ENCODE data around the gene FGF19.

DNA sequence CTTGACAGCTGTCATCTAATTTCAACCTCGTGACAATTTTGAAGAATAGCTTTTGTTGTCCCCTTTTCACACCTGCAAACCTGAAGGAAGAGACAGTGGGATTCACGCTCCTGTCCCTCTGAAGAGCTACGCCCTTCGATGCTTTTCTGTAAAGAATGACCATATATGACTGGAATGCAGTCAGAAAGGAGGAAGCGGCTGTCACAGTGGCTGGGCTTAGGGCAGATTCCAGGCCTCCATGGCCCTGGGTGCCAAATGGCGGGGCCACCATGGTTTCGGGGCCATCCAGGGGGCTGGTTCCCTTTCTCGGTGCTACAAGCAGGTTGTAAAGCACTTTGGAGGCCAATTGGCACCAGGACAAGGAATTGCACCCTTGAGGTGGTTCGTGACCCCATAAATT, 22.2 kb upstream of the FGF19 start:
- no peak for TF ChIP-seq RFX5 (IDR thresholded peaks at IDR 0.05; ENCODE audit: low read depth, low read length)
- TF ChIP-seq BCLAF1 (IDR thresholded peaks at IDR 0.05; ENCODE audit: borderline replicate concordance in 1 of 2, control insufficient read depth in 1 of 2, low read depth in 2 of 2, low read length in 1 of 2) = no peak
- TF ChIP-seq ZNF609 (CRISPR knock-in tag; IDR thresholded peaks at IDR 0.05; ENCODE audit: borderline replicate concordance) = no peak
- TF ChIP-seq FOXK1 (CRISPR knock-in tag; IDR thresholded peaks at IDR 0.05; ENCODE audit: borderline replicate concordance) = no peak
- no peak for TF ChIP-seq GATAD2B (IDR thresholded peaks at IDR 0.05; ENCODE audit: borderline replicate concordance)
- TF ChIP-seq, protein P1, sequence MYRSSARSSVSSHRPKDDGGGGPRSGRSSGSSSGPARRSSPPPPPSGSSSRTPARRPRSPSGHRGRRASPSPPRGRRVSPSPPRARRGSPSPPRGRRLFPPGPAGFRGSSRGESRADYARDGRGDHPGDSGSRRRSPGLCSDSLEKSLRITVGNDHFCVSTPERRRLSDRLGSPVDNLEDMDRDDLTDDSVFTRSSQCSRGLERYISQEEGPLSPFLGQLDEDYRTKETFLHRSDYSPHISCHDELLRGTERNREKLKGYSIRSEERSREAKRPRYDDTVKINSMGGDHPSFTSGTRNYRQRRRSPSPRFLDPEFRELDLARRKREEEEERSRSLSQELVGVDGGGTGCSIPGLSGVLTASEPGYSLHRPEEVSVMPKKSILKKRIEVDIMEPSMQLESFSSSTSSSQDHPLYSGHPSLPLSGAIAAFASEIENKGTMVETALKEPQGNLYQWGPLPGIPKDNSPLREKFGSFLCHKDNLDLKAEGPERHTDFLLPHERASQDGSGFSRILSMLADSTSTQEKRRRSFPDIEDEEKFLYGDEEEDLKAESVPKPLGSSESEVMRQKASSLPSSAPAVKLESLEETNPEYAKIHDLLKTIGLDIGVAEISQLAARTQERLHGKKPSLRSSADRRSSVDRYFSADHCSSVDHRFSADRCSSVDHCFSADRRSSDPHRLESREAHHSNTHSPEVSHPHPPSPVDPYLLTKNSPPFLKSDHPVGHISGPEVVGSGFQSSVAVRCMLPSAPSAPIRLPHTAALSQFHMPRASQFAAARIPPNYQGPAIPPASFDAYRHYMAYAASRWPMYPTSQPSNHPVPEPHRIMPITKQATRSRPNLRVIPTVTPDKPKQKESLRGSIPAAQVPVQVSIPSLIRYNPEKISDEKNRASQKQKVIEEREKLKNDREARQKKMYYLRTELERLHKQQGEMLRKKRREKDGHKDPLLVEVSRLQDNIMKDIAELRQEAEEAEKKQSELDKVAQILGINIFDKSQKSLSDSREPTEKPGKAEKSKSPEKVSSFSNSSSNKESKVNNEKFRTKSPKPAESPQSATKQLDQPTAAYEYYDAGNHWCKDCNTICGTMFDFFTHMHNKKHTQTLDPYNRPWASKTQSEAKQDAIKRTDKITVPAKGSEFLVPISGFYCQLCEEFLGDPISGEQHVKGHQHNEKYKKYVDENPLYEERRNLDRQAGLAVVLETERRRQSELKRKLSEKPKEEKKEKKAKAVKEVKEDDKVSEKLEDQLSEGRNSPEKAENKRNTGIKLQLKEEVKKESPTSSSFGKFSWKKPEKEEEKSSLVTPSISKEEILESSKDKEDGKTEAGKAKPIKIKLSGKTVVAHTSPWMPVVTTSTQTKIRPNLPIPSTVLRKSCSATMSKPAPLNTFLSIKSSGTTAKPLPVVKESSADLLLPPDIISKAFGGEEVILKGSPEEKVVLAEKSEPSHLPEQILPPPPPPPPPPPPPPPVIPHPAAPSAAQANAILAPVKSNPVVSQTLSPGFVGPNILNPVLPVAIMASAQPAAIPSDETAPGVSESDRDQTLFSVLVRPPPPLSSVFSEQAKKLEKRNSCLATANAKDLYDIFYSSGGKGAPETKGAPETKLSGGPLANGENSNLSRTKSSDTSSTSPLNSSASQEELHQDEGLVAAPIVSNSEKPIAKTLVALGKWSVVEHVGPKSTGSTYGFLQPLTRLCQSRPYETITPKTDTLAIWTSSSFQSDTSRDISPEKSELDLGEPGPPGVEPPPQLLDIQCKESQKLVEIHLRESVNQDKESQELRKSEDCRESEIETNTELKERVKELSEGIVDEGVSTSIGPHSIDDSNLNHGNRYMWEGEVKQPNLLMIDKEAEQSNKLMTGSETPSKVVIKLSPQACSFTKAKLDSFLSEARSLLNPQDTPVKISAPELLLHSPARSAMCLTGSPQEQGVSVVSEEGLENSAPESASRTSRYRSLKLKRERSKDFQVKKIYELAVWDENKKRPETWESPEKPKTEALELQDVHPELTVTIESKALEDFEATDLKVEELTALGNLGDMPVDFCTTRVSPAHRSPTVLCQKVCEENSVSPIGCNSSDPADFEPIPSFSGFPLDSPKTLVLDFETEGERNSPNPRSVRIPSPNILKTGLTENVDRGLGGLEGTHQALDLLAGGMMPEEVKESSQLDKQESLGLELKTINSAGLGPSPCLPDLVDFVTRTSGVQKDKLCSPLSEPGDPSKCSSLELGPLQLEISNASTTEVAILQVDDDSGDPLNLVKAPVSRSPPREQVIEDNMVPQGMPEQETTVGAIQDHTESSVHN (IDR thresholded peaks at IDR 0.05; ENCODE audit: borderline replicate concordance in 1 of 2, low read depth in 1 of 2) = no peak
